Progenitor cell of endocrine pancreas (in vitro differentiated cells): Measurements from ENCODE around the gene RPS6KA6. TPM values are rescaled to one million over a fixed set of nuclear protein-coding genes. Genes with fewer than 3 reads are reported as not detected.
"Not testable (repeated sequence)": the region's sequence is repeated elsewhere in the genome, so short reads cannot be mapped to it uniquely, and the experiment has no call there.

Experiments
- DNase-seq: peaks from one replicate; pipeline ENCODE4 v3.0.0; 2021; ENCODE audit warnings: low spot score; ENCODE audit not compliant: unreplicated experiment
- H3K27ac Mint-ChIP-seq: 2 replicates; pipeline ENCODE4 v1.8.0; 2021; ENCODE audit warnings: mild to moderate bottlenecking, moderate library complexity, mixed read lengths
- H3K27me3 Mint-ChIP-seq: 2 replicates; pipeline ENCODE4 v1.8.0; 2021; ENCODE audit warnings: mixed read lengths
- H3K36me3 Mint-ChIP-seq: 2 replicates; pipeline ENCODE4 v1.8.0; 2022; ENCODE audit warnings: mixed read lengths; ENCODE audit not compliant: insufficient read depth
- H3K4me1 Mint-ChIP-seq: 2 replicates; pipeline ENCODE4 v1.8.0; 2021; ENCODE audit warnings: low read depth, mixed read lengths
- H3K4me3 Mint-ChIP-seq: 2 replicates; pipeline ENCODE4 v1.8.0; 2021; ENCODE audit warnings: low read depth, mild to moderate bottlenecking, moderate library complexity, mixed read lengths
- H3K9me3 Mint-ChIP-seq: 2 replicates; pipeline ENCODE4 v1.8.0; 2021; ENCODE audit warnings: low read depth, mixed read lengths
- total RNA-seq: library from RNA; stranded (reverse); gene quantifications from 2 replicates; pipeline ENCODE4 v1.2.1, GENCODE V29; 2021
- TF ChIP-seq, protein P1 (sequence below): fragments of 200-600 bp; sonication (generic); IDR thresholded peaks from one replicate; pipeline ENCODE4 v1.5.0; 2021; ENCODE audit warnings: antibody characterized with exemption, mild to moderate bottlenecking; ENCODE audit not compliant: unreplicated experiment

Gene RPS6KA6
- total RNA-seq, 1 donor from 2014 or later, result 19.7 TPM

DNA sequence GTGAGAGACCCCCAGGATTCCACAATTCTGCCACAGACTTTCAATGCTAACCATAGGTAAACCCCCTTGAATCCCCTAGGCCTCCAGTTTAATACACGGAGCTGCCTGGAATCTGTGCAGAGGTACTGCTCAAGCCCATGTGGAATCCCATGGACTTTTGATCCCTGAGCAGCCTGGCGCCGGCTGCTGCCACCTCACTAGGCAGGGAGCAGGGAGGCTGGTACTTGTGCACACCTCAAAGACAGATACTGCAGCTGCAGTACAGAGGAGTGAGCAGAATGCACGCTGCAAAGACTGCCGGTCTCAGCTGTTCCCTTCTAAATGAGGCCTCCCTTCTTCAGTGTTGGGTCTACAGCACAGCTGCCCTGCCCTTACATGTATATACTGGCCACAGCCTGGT lies 79.4 kb downstream of the RPS6KA6 start:
- Mint-ChIP-seq H3K27ac (no peak overlapping the region), H3K27me3 (no peaks in the 10 kb centered on the region), H3K4me1 (no peaks in the 10 kb centered on the region), H3K9me3 (peaks cover 34% of the 10 kb centered on the region), H3K36me3 (peaks cover 20% of the 10 kb centered on the region), H3K4me3 (no peak overlapping the region)
- TF ChIP-seq, protein P1, sequence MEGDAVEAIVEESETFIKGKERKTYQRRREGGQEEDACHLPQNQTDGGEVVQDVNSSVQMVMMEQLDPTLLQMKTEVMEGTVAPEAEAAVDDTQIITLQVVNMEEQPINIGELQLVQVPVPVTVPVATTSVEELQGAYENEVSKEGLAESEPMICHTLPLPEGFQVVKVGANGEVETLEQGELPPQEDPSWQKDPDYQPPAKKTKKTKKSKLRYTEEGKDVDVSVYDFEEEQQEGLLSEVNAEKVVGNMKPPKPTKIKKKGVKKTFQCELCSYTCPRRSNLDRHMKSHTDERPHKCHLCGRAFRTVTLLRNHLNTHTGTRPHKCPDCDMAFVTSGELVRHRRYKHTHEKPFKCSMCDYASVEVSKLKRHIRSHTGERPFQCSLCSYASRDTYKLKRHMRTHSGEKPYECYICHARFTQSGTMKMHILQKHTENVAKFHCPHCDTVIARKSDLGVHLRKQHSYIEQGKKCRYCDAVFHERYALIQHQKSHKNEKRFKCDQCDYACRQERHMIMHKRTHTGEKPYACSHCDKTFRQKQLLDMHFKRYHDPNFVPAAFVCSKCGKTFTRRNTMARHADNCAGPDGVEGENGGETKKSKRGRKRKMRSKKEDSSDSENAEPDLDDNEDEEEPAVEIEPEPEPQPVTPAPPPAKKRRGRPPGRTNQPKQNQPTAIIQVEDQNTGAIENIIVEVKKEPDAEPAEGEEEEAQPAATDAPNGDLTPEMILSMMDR, result no peak
- no peak for DNase-seq

DNA sequence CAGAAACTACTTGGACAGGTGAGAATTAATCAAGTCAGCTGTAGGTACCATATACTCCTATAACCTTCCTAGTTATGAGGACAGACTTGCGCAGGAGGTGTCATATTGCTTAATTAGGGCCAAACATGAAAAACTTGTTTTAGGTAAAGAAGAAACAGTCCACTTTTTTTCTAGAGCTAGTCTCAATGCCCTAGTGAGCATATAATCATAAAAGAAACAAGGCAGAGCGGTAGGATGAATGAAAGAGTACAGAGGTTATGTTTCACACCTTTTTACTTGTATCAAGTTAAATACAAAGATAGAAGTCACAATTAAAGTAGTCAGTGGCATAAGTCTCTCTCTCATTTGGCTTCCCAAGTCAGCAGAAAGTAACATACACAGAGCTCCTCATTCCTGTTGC lies 88.9 kb downstream of the RPS6KA6 start:
- no peaks in the 10 kb centered on the region for H3K4me1 Mint-ChIP-seq
- H3K9me3 Mint-ChIP-seq, result no peaks in the 10 kb centered on the region
- peaks cover 3% of the 10 kb centered on the region for H3K36me3 Mint-ChIP-seq
- TF ChIP-seq, protein P1, result no peak
- H3K27ac Mint-ChIP-seq, result no peak overlapping the region
- no peaks in the 10 kb centered on the region for H3K27me3 Mint-ChIP-seq
- no peak for DNase-seq
- H3K4me3 Mint-ChIP-seq, result no peak overlapping the region

DNA sequence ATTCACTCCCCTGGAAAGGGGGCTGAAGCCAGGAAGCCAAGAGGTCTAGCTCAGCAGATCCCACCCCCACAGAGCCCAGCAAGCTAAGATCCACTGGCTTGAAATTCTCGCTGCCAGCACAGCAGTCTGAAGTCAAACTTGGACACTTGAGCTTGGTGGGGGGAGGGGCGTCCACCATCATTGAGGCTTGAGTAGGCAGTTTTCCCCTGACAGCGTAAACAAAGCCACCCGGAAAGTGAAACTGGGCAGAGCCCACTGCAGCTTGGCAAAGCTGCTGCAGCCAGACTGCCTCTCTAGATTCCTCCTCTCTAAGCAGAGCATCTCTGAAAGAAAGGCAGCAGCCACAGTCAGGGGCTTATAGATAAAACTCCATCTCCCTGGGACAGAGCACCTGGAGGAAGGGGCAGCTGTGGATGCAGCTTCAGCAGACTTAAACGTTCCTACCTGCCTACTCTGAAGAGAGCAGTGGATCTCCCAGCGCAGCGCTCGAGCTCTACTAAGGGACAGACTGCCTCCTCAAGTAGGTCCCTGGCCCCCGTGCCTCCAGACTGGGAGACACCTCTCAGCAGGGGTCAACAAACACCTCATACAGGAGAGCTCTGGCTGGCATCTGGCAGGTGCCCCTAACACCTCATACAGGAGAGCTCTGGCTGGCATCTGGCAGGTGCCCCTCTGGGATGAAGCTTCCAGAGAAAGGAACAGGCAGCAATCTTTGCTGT lies 108.4 kb downstream of the RPS6KA6 start:
- Mint-ChIP-seq H3K36me3 (peaks cover 11% of the 10 kb centered on the region), H3K9me3 (peaks cover 39% of the 10 kb centered on the region)
- H3K27me3 Mint-ChIP-seq, H3K4me1 Mint-ChIP-seq, H3K4me3 Mint-ChIP-seq, DNase-seq, H3K27ac Mint-ChIP-seq: not testable (repeated sequence)

DNA sequence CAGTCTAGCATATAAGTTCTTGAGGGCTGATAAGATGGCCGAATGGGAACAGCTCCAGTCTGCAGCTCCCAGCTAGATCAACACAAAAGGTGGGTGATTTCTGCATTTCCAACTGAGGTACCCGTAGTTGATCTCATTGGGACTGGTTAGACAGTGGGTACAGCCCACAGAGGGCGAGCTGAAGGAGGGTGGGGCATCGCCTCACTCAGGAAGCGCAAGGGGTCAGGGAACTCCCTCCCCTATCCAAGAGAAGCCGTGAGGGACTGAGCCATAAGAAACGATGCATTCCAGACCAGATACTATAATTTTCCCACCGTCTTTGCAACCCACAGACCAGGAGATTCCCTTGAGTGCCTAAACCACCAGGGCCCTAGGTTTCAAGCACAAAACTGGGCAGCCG lies 109.0 kb downstream of the RPS6KA6 start:
- peaks cover 13% of the 10 kb centered on the region for H3K36me3 Mint-ChIP-seq
- TF ChIP-seq, protein P1, result no peak
- no peaks in the 10 kb centered on the region for H3K4me1 Mint-ChIP-seq
- H3K27ac Mint-ChIP-seq, result no peak overlapping the region
- no peaks in the 10 kb centered on the region for H3K27me3 Mint-ChIP-seq
- DNase-seq, result no peak
- H3K9me3 Mint-ChIP-seq, result peaks cover 35% of the 10 kb centered on the region
- no peak overlapping the region for H3K4me3 Mint-ChIP-seq

DNA sequence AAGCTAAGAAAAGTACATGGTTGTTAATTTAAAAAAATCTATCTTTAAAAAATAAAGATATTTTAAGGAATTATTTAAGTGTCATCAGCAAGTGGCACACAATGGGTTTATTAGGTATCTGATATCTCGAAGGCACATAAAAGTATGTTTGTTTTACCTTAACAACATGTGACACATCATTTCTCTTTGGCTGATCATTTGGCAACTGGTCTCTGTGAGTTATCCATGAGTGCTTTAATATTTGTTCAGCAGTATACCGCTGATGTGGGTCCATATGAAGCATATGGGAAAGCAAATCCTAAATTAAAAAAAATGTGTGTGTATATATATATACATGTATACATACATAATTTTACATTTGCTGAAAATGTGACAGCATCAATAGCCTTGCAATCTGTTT lies 123.2 kb downstream of the RPS6KA6 start:
- H3K9me3 Mint-ChIP-seq, result peaks cover 36% of the 10 kb centered on the region
- TF ChIP-seq, protein P1, result no peak
- H3K27me3 Mint-ChIP-seq, result no peaks in the 10 kb centered on the region
- no peaks in the 10 kb centered on the region for H3K4me1 Mint-ChIP-seq
- H3K27ac Mint-ChIP-seq, result no peak overlapping the region
- peaks cover 17% of the 10 kb centered on the region for H3K36me3 Mint-ChIP-seq
- no peak overlapping the region for H3K4me3 Mint-ChIP-seq
- DNase-seq, result no peak

DNA sequence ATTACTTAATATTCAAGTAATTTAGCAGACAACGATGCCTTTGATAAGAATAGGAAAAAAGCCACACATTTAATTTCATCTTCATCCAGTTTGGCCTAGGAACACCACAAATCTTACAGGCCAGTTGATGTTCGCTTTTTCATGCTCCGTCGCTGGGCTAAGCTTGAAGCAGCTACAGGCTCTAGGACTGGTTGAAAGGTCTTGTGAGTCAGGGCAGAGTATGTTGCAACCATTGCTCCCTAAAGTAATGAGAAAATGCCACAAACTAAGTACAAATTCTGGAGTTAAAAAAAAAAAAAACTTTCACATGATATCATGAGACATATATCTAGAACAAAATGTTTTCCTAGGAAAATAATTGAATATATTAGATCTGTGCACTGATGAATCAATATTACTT lies 123.8 kb downstream of the RPS6KA6 start:
- Mint-ChIP-seq H3K27me3 (no peaks in the 10 kb centered on the region), H3K9me3 (peaks cover 30% of the 10 kb centered on the region), H3K27ac (no peak overlapping the region), H3K4me1 (no peaks in the 10 kb centered on the region), H3K36me3 (peaks cover 12% of the 10 kb centered on the region), H3K4me3 (no peak overlapping the region)
- no peak for DNase-seq
- TF ChIP-seq, protein P1, result no peak
